Right cardiac atrium (tissue), 5 donors: ENCODE measurements around the gene KMT5B. TPM values are rescaled to one million over a fixed set of nuclear protein-coding genes. Genes with fewer than 3 reads are reported as not detected.
A peak's percentile ranks its signal among the peaks of the same experiment; 100 is the strongest.

Experiments used
- ATAC-seq, 2 donors: fragments of 200-7000 bp; cut with Tn5 transposase; one replicate each; pipeline versions ENCODE4 v1.8.0 to v1.9.1; 2020; ENCODE audit warnings: moderate library complexity in 2 of 2, mild to moderate bottlenecking in 1 of 2
- DNase-seq, 3 donors: peaks; one replicate each; pipeline ENCODE4 v3.0.0-alpha.2; 2020
- H3K27ac ChIP-seq: one replicate; pipeline ENCODE4 v1.5.1; 2013; ENCODE audit warnings: mild to moderate bottlenecking, low read length, control low read depth, moderate library complexity
- H3K27me3 ChIP-seq: one replicate; pipeline ENCODE4 v1.6.1; 2013; ENCODE audit not compliant: control insufficient read depth, insufficient read depth
- H3K4me1 ChIP-seq: one replicate; pipeline ENCODE4 v1.6.1; 2013; ENCODE audit warnings: low read length; ENCODE audit not compliant: control insufficient read depth, insufficient read depth
- H3K4me3 ChIP-seq: one replicate; pipeline ENCODE4 v1.5.1; 2013; ENCODE audit warnings: low read length, control low read depth
- H3K9me3 ChIP-seq: one replicate; pipeline ENCODE4 v1.6.1; 2013; ENCODE audit warnings: low read length; ENCODE audit not compliant: control insufficient read depth
- WGBS: extraction: QIAGEN DNeasy Blood & Tissue Kit; methylation state at CpG from one replicate; pipeline ENCODE4 v1.1.7; 2013; 5-methylcytosine and 5-hydroxymethylcytosine counted together
- intact Hi-C, 4 donors: fragments of 100-400 bp; cut with DNase I; formaldehyde crosslinking; loops; one replicate each; pipeline versions ENCODE4 v1.11.0 to v1.14.0; 2022 to 2023
- polyA plus RNA-seq: library from polyadenylated mRNA; stranded (reverse); fragments of 200-250 nt; gene quantifications from one replicate; pipeline ENCODE4 v1.2.3, GENCODE V29; 2013
- total RNA-seq, 4 donors: library from RNA; stranded (reverse); fragmentation: NEBNext Ultra II Directional; extraction: Animal tissue kit (Norgen Biotek cat#: 25700); gene quantifications; one replicate each; pipeline ENCODE4 v1.2.1, GENCODE V29; 2021
- donor health status: healthy with polysubstance abuse.
- donor health status: DM: no; HTN: yes; CAD: no.
- donor health status: DM: no; HTN: no; CAD: no.
- donor health status: DM: no; HTN: yes; CAD: no; lungs with severe emphysema.
- donor health status: DM: yes; HTN: yes; CAD: no.

KMT5B gene
- total and polyA plus RNA-seq, 5 donors, result 14.2 to 31.4 (median 30.3) TPM

GRCh38 chr11:68133761-68134160, 79.3 kb downstream of the KMT5B start:
- intact Hi-C loops, result no loop called here
- 80% methylated on average over 2 of the region's 2 CpGs for WGBS
- ATAC-seq, result no peak
- Histone ChIP-seq H3K4me1 (peaks cover 3% of the 10 kb centered on the region), H3K27ac (no peak overlapping the region), H3K9me3 (no peaks in the 10 kb centered on the region), H3K4me3 (no peak overlapping the region), H3K27me3 (no peaks in the 10 kb centered on the region)
- no peak for DNase-seq

- WGBS, result 82% methylated on average over 1 of the region's 1 CpG
- Histone ChIP-seq H3K4me1 (peaks cover 4% of the 10 kb centered on the region), H3K27ac (no peak overlapping the region), H3K27me3 (no peaks in the 10 kb centered on the region), H3K9me3 (no peaks in the 10 kb centered on the region), H3K4me3 (no peak overlapping the region)
- no peak for DNase-seq
- no peak for ATAC-seq
- intact Hi-C loops, result no loop called here
Measured at GRCh38 chr11:68130121-68130520, 83.0 kb downstream of the KMT5B start.

GRCh38 chr11:68128682-68129327, 84.3 kb downstream of the KMT5B start:
- H3K4me3 ChIP-seq, result peak overlapping the region; percentile 66
- peaks cover 4% of the 10 kb centered on the region for H3K4me1 ChIP-seq
- intact Hi-C loops, result no loop called here
- ATAC-seq (peak; percentile 81 to 85), DNase-seq (peak; percentile 73 to 89 (median 87))
- H3K9me3 ChIP-seq, result no peaks in the 10 kb centered on the region
- H3K27ac ChIP-seq, result peak overlapping the region; percentile 38
- no peaks in the 10 kb centered on the region for H3K27me3 ChIP-seq
- WGBS, result 19% methylated on average over 15 of the region's 15 CpGs

- ATAC-seq, result peak; percentile 86 to 87
- H3K27ac ChIP-seq, result peak overlapping the region; percentile 38
- peak overlapping the region; percentile 66 for H3K4me3 ChIP-seq
- intact Hi-C loops, result no loop called here
- 11% methylated on average over 48 of the region's 48 CpGs for WGBS
- H3K27me3 ChIP-seq, result no peaks in the 10 kb centered on the region
- peak; percentile 67 to 90 (median 86) for DNase-seq
- H3K4me1 ChIP-seq, result peaks cover 4% of the 10 kb centered on the region
- no peaks in the 10 kb centered on the region for H3K9me3 ChIP-seq
Measured at GRCh38 chr11:68127714-68128681, 85.1 kb downstream of the KMT5B start.

GRCh38 chr11:68125164-68125563, 87.9 kb downstream of the KMT5B start:
- Histone ChIP-seq H3K27me3 (no peaks in the 10 kb centered on the region), H3K4me3 (no peak overlapping the region), H3K9me3 (no peaks in the 10 kb centered on the region), H3K27ac (no peak overlapping the region), H3K4me1 (peaks cover 4% of the 10 kb centered on the region)
- no peak for ATAC-seq
- intact Hi-C loops, result no loop called here
- DNase-seq, result no peak
- WGBS, result 75% methylated on average over 4 of the region's 4 CpGs

GRCh38 chr11:68122936-68123539, 90.1 kb downstream of the KMT5B start:
- WGBS, result 82% methylated on average over 9 of the region's 9 CpGs
- DNase-seq (no peak), ATAC-seq (no peak)
- H3K27ac ChIP-seq, result peak overlapping the region; percentile 40
- H3K9me3 ChIP-seq, result no peaks in the 10 kb centered on the region
- intact Hi-C loops, result no loop called here
- H3K4me1 ChIP-seq, result no peaks in the 10 kb centered on the region
- H3K27me3 ChIP-seq, result no peaks in the 10 kb centered on the region
- H3K4me3 ChIP-seq, result no peak overlapping the region

- DNase-seq, result peak; percentile 94 to 98 (median 98)
- under 1% methylated on average over 106 of the region's 107 CpGs for WGBS
- ATAC-seq, result peak; percentile 97
- Histone ChIP-seq H3K9me3 (no peaks in the 10 kb centered on the region), H3K4me3 (peak within 1 kb of the TSS; percentile 78), H3K27ac (peak within 1 kb of the TSS; percentile 89), H3K27me3 (no peaks in the 10 kb centered on the region), H3K4me1 (peaks cover 4% of the 10 kb centered on the region)
- intact Hi-C loops, result no loop called here
Measured at GRCh38 chr11:68121067-68121899, 91.8 kb downstream of the KMT5B start, which contains the start of gene CHKA. Gene CHKA, minus strand, starts transcription at chr11:68121388. Its CDS starts 211 bp downstream, at chr11:68121177.

GRCh38 chr11:68120273-68121066, 92.6 kb downstream of the KMT5B start:
- Histone ChIP-seq H3K4me3 (peak overlapping the region; percentile 78), H3K27ac (peak overlapping the region; percentile 89), H3K27me3 (no peaks in the 10 kb centered on the region), H3K9me3 (no peaks in the 10 kb centered on the region), H3K4me1 (peaks cover 4% of the 10 kb centered on the region)
- ATAC-seq, result no peak
- WGBS, result 2% methylated on average over 73 of the region's 73 CpGs
- DNase-seq, result peak; percentile 63 to 86 (median 85)
- intact Hi-C loops, result no loop called here

GRCh38 chr11:68118706-68119448, 94.2 kb downstream of the KMT5B start:
- Histone ChIP-seq H3K27ac (peak overlapping the region; percentile 88), H3K27me3 (no peaks in the 10 kb centered on the region), H3K4me3 (no peak overlapping the region), H3K4me1 (peaks cover 4% of the 10 kb centered on the region), H3K9me3 (no peaks in the 10 kb centered on the region)
- WGBS, result 33% methylated on average over 4 of the region's 4 CpGs
- intact Hi-C loops, result loop anchor here in 1 of 4 donors (5.0 kb wide), 1 partner anchor 82 kb away; the partner anchor contains the start of gene TCIRG1
- no peak for DNase-seq
- no peak for ATAC-seq
